Measurements from ENCODE around the gene DOCK2.

GRCh38 chr5:169695919-169696490, 58.9 kb downstream of the DOCK2 start:
- TF ChIP-seq CTCF (IDR thresholded peaks at IDR 0.05), result no peak
- no peak for TF ChIP-seq POLR2A (IDR thresholded peaks at IDR 0.05)

Measured in lower leg skin (tissue), 3 donors.